Smooth muscle cell (in vitro differentiated cells): ENCODE measurements around the gene ACTR6. TPM values are rescaled to one million over a fixed set of nuclear protein-coding genes. Genes with fewer than 3 reads are reported as not detected.
A peak's percentile ranks its signal among the peaks of the same experiment; 100 is the strongest.

Experiments
- DNase-seq: peaks from one replicate; lab custom pipeline; 2025; ENCODE audit not compliant: unreplicated experiment; lab: John Stamatoyannopoulos, UW
- H2AFZ ChIP-seq: fragments of 200-600 bp; sonication (generic); 2 replicates; pipeline ENCODE4 v1.6.0; 2016; ENCODE audit warnings: antibody characterized with exemption, low read depth, mild to moderate bottlenecking
- H3F3A ChIP-seq: fragments of 200-600 bp; sonication (generic); 2 replicates; pipeline ENCODE4 v1.6.0; 2017; ENCODE audit warnings: antibody characterized with exemption, low read depth
- H3K27ac ChIP-seq: fragments of 200-600 bp; sonication (generic); 2 replicates; pipeline ENCODE4 v1.5.1; 2016; ENCODE audit warnings: low read depth, mild to moderate bottlenecking
- H3K27me3 ChIP-seq: fragments of 200-600 bp; sonication (generic); 2 replicates; pipeline ENCODE4 v1.6.1; 2016; ENCODE audit warnings: low read depth, mild to moderate bottlenecking
- H3K36me3 ChIP-seq: fragments of 200-600 bp; sonication (generic); 2 replicates; pipeline ENCODE4 v1.5.1; 2016; ENCODE audit warnings: low read depth
- H3K4me1 ChIP-seq: fragments of 200-600 bp; sonication (generic); 2 replicates; pipeline ENCODE4 v1.5.1; 2016; ENCODE audit warnings: low read depth
- H3K4me2 ChIP-seq: fragments of 200-600 bp; sonication (generic); 2 replicates; pipeline ENCODE4 v1.6.0; 2016; ENCODE audit warnings: mild to moderate bottlenecking
- H3K4me3 ChIP-seq: fragments of 200-600 bp; sonication (generic); 2 replicates; pipeline ENCODE4 v1.5.1; 2016; ENCODE audit warnings: mild to moderate bottlenecking
- H3K79me2 ChIP-seq: fragments of 200-600 bp; sonication (generic); 2 replicates; pipeline ENCODE4 v1.6.0; 2016; ENCODE audit warnings: low read depth, mild to moderate bottlenecking
- H3K9ac ChIP-seq: fragments of 200-600 bp; sonication (generic); 2 replicates; pipeline ENCODE4 v1.6.0; 2016; ENCODE audit warnings: low read depth
- H3K9me3 ChIP-seq: fragments of 200-600 bp; sonication (generic); replicated peaks from 2 replicates; pipeline ENCODE4 v1.5.1; 2016; ENCODE audit warnings: low read depth
- H4K20me1 ChIP-seq: fragments of 200-600 bp; sonication (generic); 2 replicates; pipeline ENCODE4 v1.6.0; 2016; ENCODE audit warnings: low read depth
- WGBS: methylation state at CpG from one replicate; pipeline ENCODE4 v1.1.7; 2016; ENCODE audit warnings: low lambda C conversion rate; 5-methylcytosine and 5-hydroxymethylcytosine counted together
- polyA plus RNA-seq: library from polyadenylated mRNA; unstranded; fragments of >200 nt; fragmentation: Nextera tagmentation; extraction: Ambion mirVana; gene quantifications from 2 replicates; pipeline ENCODE4 v1.2.1, GENCODE V29; 2016
- total RNA-seq: library from RNA; depleted of rRNA; stranded (reverse); fragments of >200 nt; gene quantifications from 2 replicates; pipeline ENCODE4 v1.2.3, GENCODE V29; 2014
- TF ChIP-seq, protein P1 (sequence below): fragments of 200-600 bp; sonication (generic); IDR thresholded peaks from 2 replicates; pipeline ENCODE4 v1.5.1; 2017; ENCODE audit warnings: borderline replicate concordance, mild to moderate bottlenecking, antibody characterized with exemption; ENCODE audit not compliant: insufficient read depth, poor library complexity, severe bottlenecking

The ACTR6 gene
- total and polyA plus RNA-seq, 2 experiments from 2014 or later, result 21.7 to 27.3 TPM

DNA sequence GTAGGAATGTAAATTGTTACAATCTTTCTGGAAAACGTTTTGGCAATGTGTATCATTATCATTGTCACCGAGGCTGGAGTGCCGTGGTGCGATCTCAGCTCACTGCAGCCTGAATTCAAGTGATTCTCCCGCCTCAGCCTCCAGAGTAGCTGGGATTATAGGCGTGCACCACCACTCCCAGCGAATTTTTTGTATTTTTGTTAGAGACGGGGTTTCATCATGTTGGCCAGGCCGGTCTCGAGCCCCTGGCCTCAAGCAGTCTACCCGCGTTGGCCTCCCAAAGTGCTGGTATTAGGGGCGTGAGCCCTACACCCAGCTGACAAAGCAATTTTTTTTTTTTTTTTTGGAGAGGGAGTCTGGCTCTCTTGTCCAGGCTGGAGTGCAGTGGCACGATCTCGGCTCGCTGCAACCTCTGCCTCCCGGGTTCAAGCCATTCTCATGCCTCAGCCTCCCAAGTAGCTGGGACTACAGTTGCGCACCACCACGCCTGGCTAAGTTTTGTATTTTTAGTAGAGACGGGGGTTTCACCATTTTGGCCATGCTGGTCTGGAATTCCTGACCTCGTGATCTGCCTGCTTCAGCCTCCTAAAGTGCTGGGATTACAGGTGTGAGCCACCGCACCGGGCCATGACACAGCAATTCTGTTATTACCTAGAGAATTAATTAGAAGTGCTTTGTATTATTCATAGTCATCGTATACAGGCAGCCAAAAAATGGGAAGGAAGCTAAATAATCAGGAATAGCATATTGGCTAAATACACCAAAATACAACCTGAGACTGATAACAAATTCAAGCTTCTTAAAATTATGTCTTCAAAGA lies 1.2 kb downstream of the ACTR6 start:
- H2AFZ ChIP-seq, result no peak overlapping the region
- no peaks in the 10 kb centered on the region for H3F3A ChIP-seq
- H3K9ac ChIP-seq, result peak overlapping the region; percentile 65
- peak overlapping the region; percentile 90 for H3K4me2 ChIP-seq
- 92% methylated on average over 24 of the region's 24 CpGs for WGBS
- H3K79me2 ChIP-seq, result peaks cover 30% of the 10 kb centered on the region
- peak overlapping the region; percentile 84 for H3K4me3 ChIP-seq
- no peaks in the 10 kb centered on the region for H3K9me3 ChIP-seq
- H4K20me1 ChIP-seq, result no peaks in the 10 kb centered on the region
- TF ChIP-seq, protein P1, sequence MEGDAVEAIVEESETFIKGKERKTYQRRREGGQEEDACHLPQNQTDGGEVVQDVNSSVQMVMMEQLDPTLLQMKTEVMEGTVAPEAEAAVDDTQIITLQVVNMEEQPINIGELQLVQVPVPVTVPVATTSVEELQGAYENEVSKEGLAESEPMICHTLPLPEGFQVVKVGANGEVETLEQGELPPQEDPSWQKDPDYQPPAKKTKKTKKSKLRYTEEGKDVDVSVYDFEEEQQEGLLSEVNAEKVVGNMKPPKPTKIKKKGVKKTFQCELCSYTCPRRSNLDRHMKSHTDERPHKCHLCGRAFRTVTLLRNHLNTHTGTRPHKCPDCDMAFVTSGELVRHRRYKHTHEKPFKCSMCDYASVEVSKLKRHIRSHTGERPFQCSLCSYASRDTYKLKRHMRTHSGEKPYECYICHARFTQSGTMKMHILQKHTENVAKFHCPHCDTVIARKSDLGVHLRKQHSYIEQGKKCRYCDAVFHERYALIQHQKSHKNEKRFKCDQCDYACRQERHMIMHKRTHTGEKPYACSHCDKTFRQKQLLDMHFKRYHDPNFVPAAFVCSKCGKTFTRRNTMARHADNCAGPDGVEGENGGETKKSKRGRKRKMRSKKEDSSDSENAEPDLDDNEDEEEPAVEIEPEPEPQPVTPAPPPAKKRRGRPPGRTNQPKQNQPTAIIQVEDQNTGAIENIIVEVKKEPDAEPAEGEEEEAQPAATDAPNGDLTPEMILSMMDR, result no peak
- no peaks in the 10 kb centered on the region for H3K27me3 ChIP-seq
- peaks cover 14% of the 10 kb centered on the region for H3K4me1 ChIP-seq
- no peak for DNase-seq
- H3K27ac ChIP-seq, result peak overlapping the region; percentile 33
- H3K36me3 ChIP-seq, result no peaks in the 10 kb centered on the region

GRCh38 chr12:100207311-100207710 lies 6.7 kb downstream of the ACTR6 start:
- H3K79me2 ChIP-seq, result peaks cover 14% of the 10 kb centered on the region
- H3K4me3 ChIP-seq, result no peak overlapping the region
- no peak for DNase-seq
- H3K4me2 ChIP-seq, result no peak overlapping the region
- H2AFZ ChIP-seq, result no peak overlapping the region
- no peaks in the 10 kb centered on the region for H3F3A ChIP-seq
- 94% methylated on average over 2 of the region's 2 CpGs for WGBS
- peaks cover 12% of the 10 kb centered on the region for H3K36me3 ChIP-seq
- H3K9me3 ChIP-seq, result no peaks in the 10 kb centered on the region
- TF ChIP-seq, protein P1, result no peak
- H3K27ac ChIP-seq, result no peak overlapping the region
- no peaks in the 10 kb centered on the region for H4K20me1 ChIP-seq
- H3K27me3 ChIP-seq, result no peaks in the 10 kb centered on the region
- peaks cover 2% of the 10 kb centered on the region for H3K4me1 ChIP-seq
- no peak overlapping the region for H3K9ac ChIP-seq

DNA sequence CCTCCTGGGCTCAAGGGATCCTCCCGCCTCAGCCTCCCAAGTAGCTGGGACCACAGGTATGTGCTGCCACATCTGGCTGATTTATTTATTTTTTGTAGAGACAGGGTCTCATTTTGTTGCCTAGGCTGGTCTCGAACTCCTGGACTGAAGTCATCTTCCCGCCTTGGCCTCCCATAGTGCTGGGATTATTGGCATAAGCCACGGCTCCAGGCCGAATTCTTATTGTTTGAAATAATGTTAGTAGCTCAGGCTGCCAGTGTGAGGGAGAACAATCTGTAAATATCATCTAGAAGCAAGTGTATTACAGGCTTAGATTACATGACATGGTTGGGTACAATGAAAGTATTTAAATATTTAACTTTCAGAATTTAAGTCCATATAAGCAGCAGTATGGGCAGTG lies 8.2 kb downstream of the ACTR6 start:
- Histone ChIP-seq H3K27ac (no peak overlapping the region), H3K4me1 (no peaks in the 10 kb centered on the region), H3K9ac (no peak overlapping the region), H3K4me3 (no peak overlapping the region), H3K4me2 (no peak overlapping the region), H3K27me3 (no peaks in the 10 kb centered on the region), H3K36me3 (peaks cover 12% of the 10 kb centered on the region), H3K79me2 (peaks cover 8% of the 10 kb centered on the region), H3K9me3 (no peaks in the 10 kb centered on the region), H2AFZ (no peak overlapping the region), H4K20me1 (no peaks in the 10 kb centered on the region), H3F3A (no peaks in the 10 kb centered on the region)
- TF ChIP-seq, protein P1, result no peak
- over 99% methylated on average over 5 of the region's 5 CpGs for WGBS
- DNase-seq, result no peak

- Histone ChIP-seq H2AFZ (no peak overlapping the region), H3K27me3 (no peaks in the 10 kb centered on the region), H3K79me2 (no peaks in the 10 kb centered on the region), H3K9ac (no peak overlapping the region), H3K4me1 (no peaks in the 10 kb centered on the region), H3K9me3 (no peaks in the 10 kb centered on the region), H3K36me3 (peaks cover 15% of the 10 kb centered on the region), H3K4me2 (no peak overlapping the region), H3K27ac (no peak overlapping the region), H3K4me3 (no peak overlapping the region), H3F3A (no peaks in the 10 kb centered on the region), H4K20me1 (no peaks in the 10 kb centered on the region)
- 95% methylated on average over 2 of the region's 2 CpGs for WGBS
- DNase-seq, result no peak
- TF ChIP-seq, protein P1, result no peak
Observed at GRCh38 chr12:100211698-100212097, 11.1 kb downstream of the ACTR6 start.
